Osteoblast (primary cell): Measurements from ENCODE around the gene ANKFN1. TPM values are rescaled to one million over a fixed set of nuclear protein-coding genes. Genes with fewer than 3 reads are reported as not detected.

Experiments
- DNase-seq: peaks from one replicate; pipeline ENCODE4 v3.0.0; 2011; ENCODE audit warnings: low spot score, mixed read lengths; ENCODE audit not compliant: insufficient read length; ENCODE audit errors: missing footprints
- H2AFZ ChIP-seq: 2 replicates; pipeline ENCODE4 v1.6.0; 2011; ENCODE audit warnings: mild to moderate bottlenecking, low read length
- H3K27ac ChIP-seq: 2 replicates; pipeline ENCODE4 v1.5.1; 2011; ENCODE audit warnings: mild to moderate bottlenecking, low read depth, low read length, moderate library complexity
- H3K27me3 ChIP-seq: 2 replicates; pipeline ENCODE4 v1.6.0; 2012; ENCODE audit warnings: mild to moderate bottlenecking, control low read depth, inconsistent platforms, low read length, moderate library complexity; ENCODE audit not compliant: insufficient read depth
- H3K36me3 ChIP-seq: 2 replicates; pipeline ENCODE4 v1.5.1; 2011; ENCODE audit warnings: mild to moderate bottlenecking, low read length, control low read depth, moderate library complexity; ENCODE audit not compliant: insufficient read depth
- H3K4me1 ChIP-seq: 2 replicates; pipeline ENCODE4 v1.5.1; 2011; ENCODE audit warnings: mild to moderate bottlenecking, low read length, control low read depth, moderate library complexity; ENCODE audit not compliant: insufficient read depth
- H3K4me2 ChIP-seq: 2 replicates; pipeline ENCODE4 v1.6.0; 2011; ENCODE audit warnings: mild to moderate bottlenecking, low read length; ENCODE audit not compliant: insufficient read depth
- H3K4me3 ChIP-seq: fragments of 200-600 bp; sonication (generic); 3 replicates; pipeline ENCODE4 v1.5.1; 2012; ENCODE audit warnings: mild to moderate bottlenecking, low read length, inconsistent platforms; ENCODE audit not compliant: insufficient read depth
- H3K79me2 ChIP-seq: 2 replicates; pipeline ENCODE4 v1.6.0; 2012; ENCODE audit warnings: mild to moderate bottlenecking, low read length, control low read depth, inconsistent platforms; ENCODE audit not compliant: insufficient read depth
- H3K9me3 ChIP-seq: 2 replicates; pipeline ENCODE4 v1.5.1; 2011; ENCODE audit warnings: low read depth, low read length, control low read depth
- H4K20me1 ChIP-seq: 2 replicates; pipeline ENCODE4 v1.6.0; 2012; ENCODE audit warnings: mild to moderate bottlenecking, low read length, control low read depth; ENCODE audit not compliant: insufficient read depth
- total RNA-seq: library from RNA; depleted of rRNA; stranded (reverse); fragments of >200 nt; gene quantifications from 2 replicates; pipeline ENCODE4 v1.2.3, GENCODE V29; 2012
- TF ChIP-seq, protein P1 (sequence below): IDR thresholded peaks from 2 replicates; pipeline ENCODE4 v1.5.1; 2011; ENCODE audit warnings: mild to moderate bottlenecking, low read depth, low read length, moderate library complexity; ENCODE audit errors: extremely low read depth

The ANKFN1 gene
- total RNA-seq, 1 donor: 0.72 TPM

GRCh38 chr17:56141046-56141839 is 12.0 kb upstream of the ANKFN1 start:
- Histone ChIP-seq H3K36me3 (no peaks in the 10 kb centered on the region), H3K27me3 (no peaks in the 10 kb centered on the region), H3K9me3 (no peaks in the 10 kb centered on the region), H4K20me1 (no peaks in the 10 kb centered on the region), H3K27ac (peak overlapping the region; percentile 88), H3K4me3 (peak overlapping the region; percentile 1), H2AFZ (peak overlapping the region; percentile 44), H3K4me1 (peaks cover 30% of the 10 kb centered on the region), H3K79me2 (no peaks in the 10 kb centered on the region), H3K4me2 (peak overlapping the region; percentile 5)
- TF ChIP-seq, protein P1, sequence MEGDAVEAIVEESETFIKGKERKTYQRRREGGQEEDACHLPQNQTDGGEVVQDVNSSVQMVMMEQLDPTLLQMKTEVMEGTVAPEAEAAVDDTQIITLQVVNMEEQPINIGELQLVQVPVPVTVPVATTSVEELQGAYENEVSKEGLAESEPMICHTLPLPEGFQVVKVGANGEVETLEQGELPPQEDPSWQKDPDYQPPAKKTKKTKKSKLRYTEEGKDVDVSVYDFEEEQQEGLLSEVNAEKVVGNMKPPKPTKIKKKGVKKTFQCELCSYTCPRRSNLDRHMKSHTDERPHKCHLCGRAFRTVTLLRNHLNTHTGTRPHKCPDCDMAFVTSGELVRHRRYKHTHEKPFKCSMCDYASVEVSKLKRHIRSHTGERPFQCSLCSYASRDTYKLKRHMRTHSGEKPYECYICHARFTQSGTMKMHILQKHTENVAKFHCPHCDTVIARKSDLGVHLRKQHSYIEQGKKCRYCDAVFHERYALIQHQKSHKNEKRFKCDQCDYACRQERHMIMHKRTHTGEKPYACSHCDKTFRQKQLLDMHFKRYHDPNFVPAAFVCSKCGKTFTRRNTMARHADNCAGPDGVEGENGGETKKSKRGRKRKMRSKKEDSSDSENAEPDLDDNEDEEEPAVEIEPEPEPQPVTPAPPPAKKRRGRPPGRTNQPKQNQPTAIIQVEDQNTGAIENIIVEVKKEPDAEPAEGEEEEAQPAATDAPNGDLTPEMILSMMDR: peak; percentile 22
- no peak for DNase-seq

- TF ChIP-seq, protein P1: no peak
Measured at GRCh38 chr17:56142325-56142724, 10.9 kb upstream of the ANKFN1 start.

DNA sequence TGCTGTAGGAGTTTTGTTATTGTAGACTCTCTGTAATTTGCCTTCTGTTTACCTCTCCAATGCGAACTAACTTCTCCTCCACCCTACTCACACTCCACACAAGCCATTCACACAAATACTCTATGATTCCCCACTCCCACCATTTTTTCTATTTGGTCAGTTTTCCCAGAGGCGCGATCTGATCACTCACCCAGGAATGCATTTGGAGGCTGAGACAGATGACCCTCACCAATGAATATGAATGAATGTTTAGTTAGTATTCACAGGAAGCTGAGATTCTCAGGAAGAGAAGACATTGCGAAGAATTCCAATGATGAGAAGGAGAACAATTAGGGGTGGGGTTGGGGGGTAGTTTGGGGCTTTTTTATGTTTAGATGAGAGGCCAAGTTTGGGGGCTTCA is 10.5 kb upstream of the ANKFN1 start:
- Histone ChIP-seq H3K27me3 (no peaks in the 10 kb centered on the region), H3K4me3 (no peak overlapping the region), H3K79me2 (no peaks in the 10 kb centered on the region), H2AFZ (no peak overlapping the region), H3K4me2 (peak overlapping the region; percentile 43), H3K27ac (peak overlapping the region; percentile 88), H3K36me3 (no peaks in the 10 kb centered on the region), H3K9me3 (no peaks in the 10 kb centered on the region), H3K4me1 (peaks cover 30% of the 10 kb centered on the region), H4K20me1 (no peaks in the 10 kb centered on the region)
- DNase-seq: no peak
- TF ChIP-seq, protein P1: no peak

More at GRCh38 chr17:56142325-56142724, 10.9 kb upstream of the ANKFN1 start:
- Histone ChIP-seq H3K4me2 (peak overlapping the region; percentile 43), H2AFZ (no peak overlapping the region), H3K4me1 (peaks cover 30% of the 10 kb centered on the region), H3K27ac (peak overlapping the region; percentile 88), H3K27me3 (no peaks in the 10 kb centered on the region), H3K9me3 (no peaks in the 10 kb centered on the region), H3K79me2 (no peaks in the 10 kb centered on the region), H3K4me3 (no peak overlapping the region), H3K36me3 (no peaks in the 10 kb centered on the region), H4K20me1 (no peaks in the 10 kb centered on the region)
- no peak for DNase-seq

DNA sequence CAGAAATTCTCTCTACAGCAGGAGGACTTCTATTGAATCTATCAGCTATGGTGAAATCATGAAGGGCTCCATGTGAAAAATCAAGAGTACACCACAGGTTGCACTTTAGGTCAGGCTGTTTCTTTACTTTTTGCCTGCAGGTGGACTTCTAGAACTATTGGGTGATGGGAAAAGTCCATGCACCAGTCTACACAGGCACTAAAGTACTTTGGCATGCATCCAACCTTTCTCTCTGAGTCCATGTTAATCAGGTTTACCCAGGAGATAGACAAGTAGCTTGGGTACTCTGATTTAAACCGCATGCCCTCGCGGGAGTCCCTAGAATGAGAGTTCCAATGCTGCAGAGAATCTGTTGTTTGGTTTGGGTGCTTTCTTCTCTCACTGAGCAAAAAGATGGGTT is 9.1 kb upstream of the ANKFN1 start:
- Histone ChIP-seq H3K4me3 (no peak overlapping the region), H4K20me1 (no peaks in the 10 kb centered on the region), H3K79me2 (no peaks in the 10 kb centered on the region), H3K4me2 (no peak overlapping the region), H3K9me3 (no peaks in the 10 kb centered on the region), H3K36me3 (no peaks in the 10 kb centered on the region), H2AFZ (no peak overlapping the region), H3K27ac (no peak overlapping the region), H3K27me3 (no peaks in the 10 kb centered on the region), H3K4me1 (peaks cover 30% of the 10 kb centered on the region)
- TF ChIP-seq, protein P1: no peak
- no peak for DNase-seq
